HG02885 (cell line): ENCODE results near the gene SETD7.

ENCODE experiments used
- ATAC-seq: cut with Tn5 transposase; IDR thresholded peaks from one replicate; pipeline ENCODE4 v1.9.1; 2021; ENCODE audit warnings: mild to moderate bottlenecking; ENCODE audit not compliant: unreplicated experiment, poor library complexity

SETD7 gene

GRCh38 chr4:139515531-139515958 is 40.5 kb downstream of the SETD7 start:
- ATAC-seq = no peak

- no peak for ATAC-seq
Observed at GRCh38 chr4:139514382-139515059, 41.5 kb downstream of the SETD7 start.

- peak; percentile 46 for ATAC-seq
Observed at GRCh38 chr4:139511320-139511719, 44.7 kb downstream of the SETD7 start.

- ATAC-seq = no peak
Observed at GRCh38 chr4:139509727-139510410, 46.1 kb downstream of the SETD7 start.

GRCh38 chr4:139508581-139509237 is 47.3 kb downstream of the SETD7 start:
- ATAC-seq = no peak

- ATAC-seq = no peak
Observed at GRCh38 chr4:139506774-139507173, 49.2 kb downstream of the SETD7 start.

- ATAC-seq = no peak
Observed at GRCh38 chr4:139503622-139504166, 52.3 kb downstream of the SETD7 start.

GRCh38 chr4:139501927-139502899 is 53.8 kb downstream of the SETD7 start:
- ATAC-seq = no peak

- ATAC-seq = no peak
Observed at GRCh38 chr4:139501527-139501926, 54.5 kb downstream of the SETD7 start.

GRCh38 chr4:139501117-139501516 is 54.9 kb downstream of the SETD7 start:
- ATAC-seq = no peak

GRCh38 chr4:139499186-139499585 is 56.8 kb downstream of the SETD7 start:
- no peak for ATAC-seq

GRCh38 chr4:139493176-139493575 is 62.8 kb downstream of the SETD7 start:
- ATAC-seq = no peak

- no peak for ATAC-seq
Observed at GRCh38 chr4:139492429-139492828, 63.6 kb downstream of the SETD7 start.

GRCh38 chr4:139489638-139490037 is 66.4 kb downstream of the SETD7 start:
- ATAC-seq = no peak

GRCh38 chr4:139488442-139488841 is 67.6 kb downstream of the SETD7 start:
- ATAC-seq = no peak

- no peak for ATAC-seq
Observed at GRCh38 chr4:139484783-139485311, 71.2 kb downstream of the SETD7 start.

GRCh38 chr4:139483000-139483399 is 73.0 kb downstream of the SETD7 start:
- ATAC-seq = no peak

GRCh38 chr4:139481465-139481864 is 74.6 kb downstream of the SETD7 start:
- no peak for ATAC-seq

GRCh38 chr4:139476363-139476762 is 79.7 kb downstream of the SETD7 start:
- no peak for ATAC-seq

GRCh38 chr4:139472852-139473251 is 83.2 kb downstream of the SETD7 start:
- no peak for ATAC-seq
